PFSK-1 (cell line): ENCODE results near the gene CPPED1. TPM values are rescaled to one million over a fixed set of nuclear protein-coding genes. Genes with fewer than 3 reads are reported as not detected.

Experiments
- FOXP2 ChIP-seq: optimal IDR thresholded peaks from 2 replicates; pipeline ENCODE3; 2011; ENCODE audit warnings: borderline replicate concordance, control low read depth, inconsistent platforms; ENCODE audit not compliant: insufficient read depth; ENCODE audit errors: extremely low read length, extremely low read depth
- POLR2AphosphoS5 ChIP-seq: IDR thresholded peaks from 2 replicates; pipeline ENCODE4 v1.6.1; 2012; ENCODE audit warnings: low read depth, mild to moderate bottlenecking, control low read depth, low read length, moderate library complexity
- REST ChIP-seq, 2 experiments: IDR thresholded peaks; 2 replicates each; pipeline versions ENCODE4 v1.6.1 to v1.8.0; 2011 to 2012; ENCODE audit warnings: low read depth in 2 of 2, low read length in 2 of 2, control low read depth in 1 of 2, inconsistent platforms in 1 of 2, mild to moderate bottlenecking in 1 of 2, moderate library complexity in 1 of 2; ENCODE audit not compliant: insufficient read depth in 1 of 2
- SIN3A ChIP-seq: IDR thresholded peaks from 2 replicates; pipeline ENCODE4 v1.6.1; 2012; ENCODE audit warnings: mild to moderate bottlenecking, low read length, moderate library complexity, borderline replicate concordance; ENCODE audit not compliant: insufficient read depth
- TAF1 ChIP-seq: IDR thresholded peaks from 2 replicates; pipeline ENCODE4 v1.6.1; 2012; ENCODE audit warnings: low read length, control low read depth, borderline replicate concordance; ENCODE audit not compliant: insufficient read depth
- polyA plus RNA-seq: library from polyadenylated mRNA; unstranded; fragments of >200 nt; gene quantifications from one replicate; pipeline ENCODE4 v1.2.1, GENCODE V29; 2012; ENCODE audit warnings: low read depth, missing spikeins; ENCODE audit not compliant: insufficient read length

Gene CPPED1
- polyA plus RNA-seq = not detected

GRCh38 chr16:12803203-12804093 lies at the start of gene CPPED1:
Gene CPPED1 (minus strand): TSS chr16:12803887. CDS start chr16:12803776, 111 bp downstream.
- TF ChIP-seq POLR2AphosphoS5 = no peak
- no peak for TF ChIP-seq REST (IDR thresholded peaks at IDR 0.05; ENCODE audit: insufficient read depth in 1 of 2, low read depth in 2 of 2, low read length in 2 of 2)
- no peak for TF ChIP-seq TAF1
- TF ChIP-seq FOXP2 = no peak
- TF ChIP-seq SIN3A = no peak

- TF ChIP-seq FOXP2 = no peak
- TF ChIP-seq TAF1 = no peak
- TF ChIP-seq REST (IDR thresholded peaks at IDR 0.05; ENCODE audit: insufficient read depth in 1 of 2, low read depth in 2 of 2, low read length in 2 of 2) = no peak
- no peak for TF ChIP-seq POLR2AphosphoS5
- TF ChIP-seq SIN3A = no peak
Observed at GRCh38 chr16:12850186-12850585, 46.5 kb upstream of the CPPED1 start.

- TF ChIP-seq POLR2AphosphoS5 (no peak), FOXP2 (no peak), SIN3A (no peak), REST (IDR thresholded peaks at IDR 0.05; ENCODE audit: insufficient read depth in 1 of 2, low read depth in 2 of 2, low read length in 2 of 2) (no peak), TAF1 (no peak)
Observed at GRCh38 chr16:12846592-12846991, 42.9 kb upstream of the CPPED1 start.

GRCh38 chr16:12845282-12845681 lies 41.6 kb upstream of the CPPED1 start:
- TF ChIP-seq SIN3A (no peak), TAF1 (no peak), POLR2AphosphoS5 (no peak), FOXP2 (no peak)

- TF ChIP-seq SIN3A = no peak
- TF ChIP-seq POLR2AphosphoS5 = no peak
- no peak for TF ChIP-seq TAF1
- no peak for TF ChIP-seq REST (IDR thresholded peaks at IDR 0.05; ENCODE audit: insufficient read depth in 1 of 2, low read depth in 2 of 2, low read length in 2 of 2)
- TF ChIP-seq FOXP2 = no peak
Observed at GRCh38 chr16:12837756-12838155, 34.1 kb upstream of the CPPED1 start.
